D721Med (cell line): ENCODE results near the gene FOS.

Source experiments
- DNase-seq: peaks from one replicate; pipeline ENCODE4 v3.0.0; 2011; ENCODE audit warnings: low spot score; ENCODE audit not compliant: insufficient read length
- FAIRE-seq: peaks from 2 replicates; lab custom pipeline; 2011; peaks lifted over from hg19 to GRCh38; lab: Jason Lieb, UNC
- TF ChIP-seq, protein P1 (sequence below): IDR thresholded peaks from 2 replicates; pipeline ENCODE4 v1.5.1; 2012; ENCODE audit warnings: mild to moderate bottlenecking, control low read depth; ENCODE audit not compliant: insufficient read depth; ENCODE audit errors: missing control alignments

The FOS gene

DNA sequence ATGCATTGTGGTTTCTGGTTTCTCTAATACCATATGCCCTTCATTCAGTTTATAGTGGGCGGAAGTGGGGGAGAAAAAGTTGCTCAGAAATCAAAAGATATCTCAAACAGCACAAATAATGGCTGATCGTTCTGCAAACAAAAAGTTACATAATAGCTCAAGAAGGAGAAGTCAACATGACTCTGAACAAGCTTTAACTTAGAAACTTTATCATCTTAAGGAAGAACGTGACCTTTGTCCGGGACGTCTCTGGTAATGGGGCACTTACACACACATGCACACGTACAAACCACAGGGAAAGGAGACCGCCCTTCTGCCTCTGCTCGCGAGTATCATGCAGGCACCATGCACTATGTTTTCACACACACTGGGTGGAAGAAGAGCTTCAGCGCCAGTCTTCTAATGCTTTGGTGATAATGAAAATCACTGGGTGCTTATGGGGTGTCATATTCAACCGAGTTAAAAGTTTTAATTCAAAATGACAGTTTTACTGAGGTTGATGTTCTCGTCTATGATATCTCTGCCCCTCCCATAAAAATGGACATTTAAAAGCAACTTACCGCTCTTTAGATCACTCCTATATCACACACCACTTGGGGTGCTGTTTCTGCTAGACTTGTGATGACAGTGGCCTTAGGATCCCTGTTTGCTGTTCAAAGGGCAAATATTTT, 4.7 kb downstream of the FOS start:
- DNase-seq (no peak), FAIRE-seq (no peak)
- TF ChIP-seq, protein P1, sequence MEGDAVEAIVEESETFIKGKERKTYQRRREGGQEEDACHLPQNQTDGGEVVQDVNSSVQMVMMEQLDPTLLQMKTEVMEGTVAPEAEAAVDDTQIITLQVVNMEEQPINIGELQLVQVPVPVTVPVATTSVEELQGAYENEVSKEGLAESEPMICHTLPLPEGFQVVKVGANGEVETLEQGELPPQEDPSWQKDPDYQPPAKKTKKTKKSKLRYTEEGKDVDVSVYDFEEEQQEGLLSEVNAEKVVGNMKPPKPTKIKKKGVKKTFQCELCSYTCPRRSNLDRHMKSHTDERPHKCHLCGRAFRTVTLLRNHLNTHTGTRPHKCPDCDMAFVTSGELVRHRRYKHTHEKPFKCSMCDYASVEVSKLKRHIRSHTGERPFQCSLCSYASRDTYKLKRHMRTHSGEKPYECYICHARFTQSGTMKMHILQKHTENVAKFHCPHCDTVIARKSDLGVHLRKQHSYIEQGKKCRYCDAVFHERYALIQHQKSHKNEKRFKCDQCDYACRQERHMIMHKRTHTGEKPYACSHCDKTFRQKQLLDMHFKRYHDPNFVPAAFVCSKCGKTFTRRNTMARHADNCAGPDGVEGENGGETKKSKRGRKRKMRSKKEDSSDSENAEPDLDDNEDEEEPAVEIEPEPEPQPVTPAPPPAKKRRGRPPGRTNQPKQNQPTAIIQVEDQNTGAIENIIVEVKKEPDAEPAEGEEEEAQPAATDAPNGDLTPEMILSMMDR, result no peak

GRCh38 chr14:75283833-75284563, 5.4 kb downstream of the FOS start:
- TF ChIP-seq, protein P1, result no peak
- DNase-seq, result no peak
- no peak for FAIRE-seq

GRCh38 chr14:75285331-75285730, 6.7 kb downstream of the FOS start:
- DNase-seq (no peak), FAIRE-seq (no peak)
- TF ChIP-seq, protein P1, result no peak

- DNase-seq, result no peak
- FAIRE-seq, result no peak
- TF ChIP-seq, protein P1, result no peak
Observed at GRCh38 chr14:75286313-75286712, 7.7 kb downstream of the FOS start.

DNA sequence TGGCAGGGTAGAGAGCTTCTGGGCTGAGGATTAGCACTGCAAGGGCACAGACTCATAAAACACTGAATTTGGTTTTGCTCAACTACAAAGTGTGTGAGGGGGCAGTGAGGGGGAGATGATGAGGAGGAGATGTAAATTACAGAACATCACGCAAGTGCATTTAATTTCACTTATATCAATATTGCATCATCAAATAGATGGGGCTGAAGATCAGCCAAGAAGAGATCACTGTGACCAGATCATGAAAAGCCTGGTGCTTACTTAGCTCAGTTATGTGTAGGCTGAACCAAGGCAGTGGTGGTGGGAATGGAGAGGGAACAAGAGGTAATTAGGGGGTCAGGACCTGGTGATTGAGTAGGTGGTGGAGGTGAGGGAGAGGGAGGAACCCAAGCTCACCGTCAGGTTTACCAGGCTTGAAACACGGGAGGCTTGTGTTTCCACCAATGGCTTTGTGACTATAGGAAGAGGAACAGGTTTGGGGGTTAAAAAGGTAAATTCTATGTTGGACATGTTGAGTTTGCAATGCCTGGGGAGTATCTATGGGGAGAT, 11.3 kb downstream of the FOS start:
- no peak for DNase-seq
- FAIRE-seq, result no peak
- TF ChIP-seq, protein P1, result no peak

DNA sequence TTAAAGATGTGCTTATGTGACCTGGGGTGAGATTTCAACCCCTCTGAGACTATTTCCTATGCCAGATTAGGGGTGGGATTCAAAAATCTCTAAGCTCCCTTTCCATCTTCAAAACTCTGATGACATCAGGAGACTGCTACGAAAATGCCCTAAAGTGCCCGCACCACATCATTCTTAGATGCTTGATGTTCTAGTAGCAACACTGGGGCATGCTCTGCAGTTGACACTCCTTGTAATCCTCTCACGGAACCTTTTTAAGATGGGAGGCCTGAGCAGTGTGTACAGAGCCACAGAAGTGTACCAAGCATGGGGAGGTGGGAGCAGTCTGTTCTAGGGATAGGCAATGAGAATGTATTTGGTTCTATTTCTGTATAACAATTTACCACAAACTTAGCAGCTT, 12.2 kb downstream of the FOS start:
- no peak for FAIRE-seq
- TF ChIP-seq, protein P1, result no peak
- DNase-seq, result no peak
